Gastroesophageal sphincter (tissue), 3 donors: ENCODE results near the gene ACACB.

Experiments
- EP300 ChIP-seq: sonication (generic); formaldehyde crosslinking; IDR thresholded peaks from one replicate; pipeline ENCODE4 v1.6.1; 2017; ENCODE audit warnings: antibody characterized with exemption, mild to moderate bottlenecking
- POLR2A ChIP-seq, 2 donors: fragments of 450-650 bp; IDR thresholded peaks; one replicate each; pipeline ENCODE4 v1.6.1; 2017; ENCODE audit warnings: antibody characterized with exemption in 2 of 2, mild to moderate bottlenecking in 2 of 2, moderate library complexity in 1 of 2
- POLR2AphosphoS5 ChIP-seq: sonication (generic); formaldehyde crosslinking; IDR thresholded peaks from one replicate; pipeline ENCODE4 v1.6.1; 2017; ENCODE audit warnings: antibody characterized with exemption
- TF ChIP-seq, protein P1 (sequence below), 4 experiments: fragments of 200-600 bp in 2 of 4; fragments of 450-650 bp in 2 of 4; sonication (generic) in 1 of 4; IDR thresholded peaks; one replicate each; pipeline ENCODE4 v1.5.1; 2017 to 2019; ENCODE audit warnings: antibody characterized with exemption in 4 of 4, mild to moderate bottlenecking in 2 of 4, moderate library complexity in 2 of 4

DNA sequence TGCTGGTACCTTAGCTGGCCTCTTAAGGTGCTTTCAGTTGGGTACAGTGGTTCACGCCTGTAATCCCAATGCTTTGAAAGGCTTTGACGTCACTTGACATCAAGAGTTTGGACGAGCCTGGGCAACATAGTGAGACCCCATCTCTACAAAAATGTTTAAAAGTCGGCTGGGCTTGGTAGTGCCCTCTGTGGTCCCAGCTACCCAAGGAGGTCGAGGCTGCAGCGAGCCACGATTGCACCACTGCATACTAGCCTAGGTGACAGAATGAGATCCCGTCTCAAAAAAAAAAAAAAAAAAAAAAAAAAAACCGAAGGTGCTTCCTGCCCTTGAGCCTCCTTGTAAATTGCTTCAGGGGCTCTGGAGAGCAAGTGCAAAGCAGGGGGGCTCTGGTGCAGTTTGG, 50.0 kb downstream of the ACACB start:
- TF ChIP-seq, protein P1, sequence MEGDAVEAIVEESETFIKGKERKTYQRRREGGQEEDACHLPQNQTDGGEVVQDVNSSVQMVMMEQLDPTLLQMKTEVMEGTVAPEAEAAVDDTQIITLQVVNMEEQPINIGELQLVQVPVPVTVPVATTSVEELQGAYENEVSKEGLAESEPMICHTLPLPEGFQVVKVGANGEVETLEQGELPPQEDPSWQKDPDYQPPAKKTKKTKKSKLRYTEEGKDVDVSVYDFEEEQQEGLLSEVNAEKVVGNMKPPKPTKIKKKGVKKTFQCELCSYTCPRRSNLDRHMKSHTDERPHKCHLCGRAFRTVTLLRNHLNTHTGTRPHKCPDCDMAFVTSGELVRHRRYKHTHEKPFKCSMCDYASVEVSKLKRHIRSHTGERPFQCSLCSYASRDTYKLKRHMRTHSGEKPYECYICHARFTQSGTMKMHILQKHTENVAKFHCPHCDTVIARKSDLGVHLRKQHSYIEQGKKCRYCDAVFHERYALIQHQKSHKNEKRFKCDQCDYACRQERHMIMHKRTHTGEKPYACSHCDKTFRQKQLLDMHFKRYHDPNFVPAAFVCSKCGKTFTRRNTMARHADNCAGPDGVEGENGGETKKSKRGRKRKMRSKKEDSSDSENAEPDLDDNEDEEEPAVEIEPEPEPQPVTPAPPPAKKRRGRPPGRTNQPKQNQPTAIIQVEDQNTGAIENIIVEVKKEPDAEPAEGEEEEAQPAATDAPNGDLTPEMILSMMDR (IDR thresholded peaks at IDR 0.05), result no peak
- TF ChIP-seq POLR2AphosphoS5 (no peak), POLR2A (IDR thresholded peaks at IDR 0.05) (no peak), EP300 (no peak)
